Right cardiac atrium (tissue), 5 donors: Measurements from ENCODE around the gene STARD13. TPM values are rescaled to one million over a fixed set of nuclear protein-coding genes. Genes with fewer than 3 reads are reported as not detected.

Experiments used
- ATAC-seq, 2 donors: fragments of 200-7000 bp; cut with Tn5 transposase; one replicate each; pipeline versions ENCODE4 v1.8.0 to v1.9.1; 2020; ENCODE audit warnings: moderate library complexity in 2 of 2, mild to moderate bottlenecking in 1 of 2
- DNase-seq, 3 donors: peaks; one replicate each; pipeline ENCODE4 v3.0.0-alpha.2; 2020
- H3K27ac ChIP-seq: one replicate; pipeline ENCODE4 v1.5.1; 2013; ENCODE audit warnings: mild to moderate bottlenecking, low read length, control low read depth, moderate library complexity
- H3K27me3 ChIP-seq: one replicate; pipeline ENCODE4 v1.6.1; 2013; ENCODE audit not compliant: control insufficient read depth, insufficient read depth
- H3K4me1 ChIP-seq: one replicate; pipeline ENCODE4 v1.6.1; 2013; ENCODE audit warnings: low read length; ENCODE audit not compliant: control insufficient read depth, insufficient read depth
- H3K4me3 ChIP-seq: one replicate; pipeline ENCODE4 v1.5.1; 2013; ENCODE audit warnings: low read length, control low read depth
- H3K9me3 ChIP-seq: one replicate; pipeline ENCODE4 v1.6.1; 2013; ENCODE audit warnings: low read length; ENCODE audit not compliant: control insufficient read depth
- WGBS: extraction: QIAGEN DNeasy Blood & Tissue Kit; methylation state at CpG from one replicate; pipeline ENCODE4 v1.1.7; 2013; 5-methylcytosine and 5-hydroxymethylcytosine counted together
- intact Hi-C, 4 donors: fragments of 100-400 bp; cut with DNase I; formaldehyde crosslinking; loops; one replicate each; pipeline versions ENCODE4 v1.11.0 to v1.14.0; 2022 to 2023
- polyA plus RNA-seq: library from polyadenylated mRNA; stranded (reverse); fragments of 200-250 nt; gene quantifications from one replicate; pipeline ENCODE4 v1.2.3, GENCODE V29; 2013
- total RNA-seq, 4 donors: library from RNA; stranded (reverse); fragmentation: NEBNext Ultra II Directional; extraction: Animal tissue kit (Norgen Biotek cat#: 25700); gene quantifications; one replicate each; pipeline ENCODE4 v1.2.1, GENCODE V29; 2021
- donor health status: healthy with polysubstance abuse.
- donor health status: DM: no; HTN: yes; CAD: no.
- donor health status: DM: no; HTN: no; CAD: no.
- donor health status: DM: no; HTN: yes; CAD: no; lungs with severe emphysema.
- donor health status: DM: yes; HTN: yes; CAD: no.

STARD13 gene
- total and polyA plus RNA-seq, 5 donors: 9.6 to 35.7 (median 27.3) TPM

GRCh38 chr13:33262997-33263396 is 22.6 kb downstream of the STARD13 start:
- intact Hi-C loops: no loop called here
- H3K9me3 ChIP-seq: no peaks in the 10 kb centered on the region
- peak overlapping the region; percentile 83 for H3K27ac ChIP-seq
- no peaks in the 10 kb centered on the region for H3K27me3 ChIP-seq
- H3K4me1 ChIP-seq: peaks cover 35% of the 10 kb centered on the region
- no peak overlapping the region for H3K4me3 ChIP-seq
- DNase-seq (peak in 1 of 3 donors; percentile 48), ATAC-seq (no peak)
- WGBS: 65% methylated on average over 2 of the region's 2 CpGs

GRCh38 chr13:33262594-33262993 is 23.0 kb downstream of the STARD13 start:
- intact Hi-C loops: no loop called here
- Histone ChIP-seq H3K27ac (peak overlapping the region; percentile 83), H3K4me3 (no peak overlapping the region), H3K9me3 (no peaks in the 10 kb centered on the region), H3K4me1 (peaks cover 35% of the 10 kb centered on the region), H3K27me3 (no peaks in the 10 kb centered on the region)
- WGBS: 63% methylated on average over 2 of the region's 2 CpGs
- ATAC-seq: no peak
- no peak for DNase-seq

GRCh38 chr13:33262062-33262487 is 23.5 kb downstream of the STARD13 start:
- intact Hi-C loops: no loop called here
- peak overlapping the region; percentile 78 for H3K27ac ChIP-seq
- H3K27me3 ChIP-seq: no peaks in the 10 kb centered on the region
- ATAC-seq: peak; percentile 20 to 44
- peak in 1 of 3 donors; percentile 37 for DNase-seq
- no peaks in the 10 kb centered on the region for H3K9me3 ChIP-seq
- WGBS: 50% methylated on average over 6 of the region's 6 CpGs
- H3K4me1 ChIP-seq: peaks cover 32% of the 10 kb centered on the region
- H3K4me3 ChIP-seq: no peak overlapping the region

GRCh38 chr13:33261387-33262061 is 24.0 kb downstream of the STARD13 start:
- Histone ChIP-seq H3K4me3 (no peak overlapping the region), H3K4me1 (peaks cover 31% of the 10 kb centered on the region), H3K27me3 (no peaks in the 10 kb centered on the region), H3K27ac (peak overlapping the region; percentile 78), H3K9me3 (no peaks in the 10 kb centered on the region)
- DNase-seq: peak in 1 of 3 donors; percentile 41
- intact Hi-C loops: no loop called here
- 68% methylated on average over 9 of the region's 9 CpGs for WGBS
- ATAC-seq: no peak

GRCh38 chr13:33260168-33261098 is 25.1 kb downstream of the STARD13 start:
- no peaks in the 10 kb centered on the region for H3K27me3 ChIP-seq
- DNase-seq (peak in 1 of 3 donors; percentile 45), ATAC-seq (peak in 1 of 2 donors; percentile 19)
- peaks cover 34% of the 10 kb centered on the region for H3K4me1 ChIP-seq
- H3K9me3 ChIP-seq: no peaks in the 10 kb centered on the region
- H3K4me3 ChIP-seq: no peak overlapping the region
- peak overlapping the region; percentile 75 for H3K27ac ChIP-seq
- intact Hi-C loops: no loop called here
- WGBS: 65% methylated on average over 10 of the region's 10 CpGs

- H3K27ac ChIP-seq: no peak overlapping the region
- intact Hi-C loops: no loop called here
- no peak for ATAC-seq
- DNase-seq: no peak
- H3K27me3 ChIP-seq: no peaks in the 10 kb centered on the region
- no peak overlapping the region for H3K4me3 ChIP-seq
- H3K4me1 ChIP-seq: peaks cover 31% of the 10 kb centered on the region
- 88% methylated on average over 2 of the region's 2 CpGs for WGBS
- no peaks in the 10 kb centered on the region for H3K9me3 ChIP-seq
Observed at GRCh38 chr13:33259296-33259695, 26.3 kb downstream of the STARD13 start.

GRCh38 chr13:33258808-33259193 is 26.8 kb downstream of the STARD13 start:
- H3K4me1 ChIP-seq: peaks cover 26% of the 10 kb centered on the region
- H3K27me3 ChIP-seq: no peaks in the 10 kb centered on the region
- no peak overlapping the region for H3K4me3 ChIP-seq

GRCh38 chr13:33257841-33258807 is 27.4 kb downstream of the STARD13 start:
- intact Hi-C loops: no loop called here
- peak overlapping the region; percentile 43 for H3K27ac ChIP-seq
- H3K4me3 ChIP-seq: no peak overlapping the region
- WGBS: 60% methylated on average over 7 of the region's 7 CpGs
- H3K4me1 ChIP-seq: peaks cover 25% of the 10 kb centered on the region
- H3K27me3 ChIP-seq: no peaks in the 10 kb centered on the region
- no peaks in the 10 kb centered on the region for H3K9me3 ChIP-seq
- ATAC-seq (peak; percentile 11 to 26), DNase-seq (no peak)

More at GRCh38 chr13:33258808-33259193, 26.8 kb downstream of the STARD13 start:
- H3K9me3 ChIP-seq: no peaks in the 10 kb centered on the region
- H3K27ac ChIP-seq: peak overlapping the region; percentile 43
- ATAC-seq (peak; percentile 12 to 24), DNase-seq (no peak)
- intact Hi-C loops: no loop called here

- 91% methylated on average over 3 of the region's 3 CpGs for WGBS
- peaks cover 14% of the 10 kb centered on the region for H3K4me1 ChIP-seq
- ATAC-seq (no peak), DNase-seq (no peak)
- no peaks in the 10 kb centered on the region for H3K27me3 ChIP-seq
- H3K9me3 ChIP-seq: no peaks in the 10 kb centered on the region
- H3K27ac ChIP-seq: no peak overlapping the region
- H3K4me3 ChIP-seq: no peak overlapping the region
- intact Hi-C loops: no loop called here
Observed at GRCh38 chr13:33256148-33256840, 29.3 kb downstream of the STARD13 start.

- Histone ChIP-seq H3K4me1 (peaks cover 11% of the 10 kb centered on the region), H3K27me3 (no peaks in the 10 kb centered on the region), H3K4me3 (no peak overlapping the region), H3K9me3 (no peaks in the 10 kb centered on the region), H3K27ac (peak overlapping the region; percentile 64)
- WGBS: 56% methylated on average over 4 of the region's 4 CpGs
- DNase-seq (peak; percentile 33 to 73 (median 68)), ATAC-seq (peak; percentile 91 to 94)
- intact Hi-C loops: no loop called here
Observed at GRCh38 chr13:33252135-33252534, 33.4 kb downstream of the STARD13 start.
